CD4-positive, CD25-positive, alpha-beta regulatory T cell (primary cell): Measurements from ENCODE around the gene GDPD5. TPM values are rescaled to one million over a fixed set of nuclear protein-coding genes. Genes with fewer than 3 reads are reported as not detected.

Experiments
- ATAC-seq, 2 donors: fragments of 150-1000 bp; cut with Tn5 transposase; one replicate each; pipeline ENCODE4 v1.10.0; 2021; ENCODE audit warnings: low read depth in 2 of 2, moderate number of reproducible peaks in 2 of 2, moderate library complexity in 1 of 2
- DNase-seq, 3 donors: peaks; one replicate each; pipeline versions ENCODE4 v3.0.0 to v3.0.0-alpha.2; 2012 to 2022; ENCODE audit warnings: mixed read lengths in 1 of 3
- H3K27ac ChIP-seq: one replicate; pipeline ENCODE4 v1.7.0; 2013; ENCODE audit warnings: mild to moderate bottlenecking, low read length; ENCODE audit not compliant: insufficient read depth, poor library complexity, severe bottlenecking
- H3K27me3 ChIP-seq: one replicate; pipeline ENCODE4 v1.7.0; 2013; ENCODE audit warnings: low read length; ENCODE audit not compliant: control insufficient read depth, insufficient read depth
- H3K36me3 ChIP-seq: one replicate; pipeline ENCODE4 v1.7.0; 2013; ENCODE audit warnings: mild to moderate bottlenecking, low read length, moderate library complexity; ENCODE audit not compliant: control insufficient read depth, insufficient read depth
- H3K4me1 ChIP-seq: 2 replicates; pipeline ENCODE4 v1.7.0; 2013; ENCODE audit warnings: mild to moderate bottlenecking, low read length; ENCODE audit not compliant: insufficient read depth, control insufficient read depth, poor library complexity, severe bottlenecking
- H3K4me3 ChIP-seq: one replicate; pipeline ENCODE4 v1.7.0; 2013; ENCODE audit warnings: low read depth, mild to moderate bottlenecking, low read length, moderate library complexity
- H3K9me3 ChIP-seq, 2 experiments: 1 replicate in 1 of 2; 2 replicates in 1 of 2; pipeline ENCODE4 v1.7.0; 2013; ENCODE audit warnings: low read length in 2 of 2, mild to moderate bottlenecking in 1 of 2, moderate library complexity in 1 of 2; ENCODE audit not compliant: control insufficient read depth in 2 of 2
- H3K27ac Mint-ChIP-seq, 3 donors: one replicate each; pipeline ENCODE4 v1.8.0; 2020 to 2022; ENCODE audit warnings: mild to moderate bottlenecking in 3 of 3, mixed read lengths in 3 of 3, moderate library complexity in 2 of 3
- H3K27me3 Mint-ChIP-seq: one replicate; pipeline ENCODE4 v1.8.0; 2022; ENCODE audit warnings: mild to moderate bottlenecking, mixed read lengths
- H3K36me3 Mint-ChIP-seq: one replicate; pipeline ENCODE4 v1.8.0; 2020; ENCODE audit warnings: mixed read lengths
- H3K4me1 Mint-ChIP-seq, 4 donors: one replicate each; pipeline ENCODE4 v1.8.0; 2020 to 2022; ENCODE audit warnings: mixed read lengths in 4 of 4, mild to moderate bottlenecking in 1 of 4
- H3K4me3 Mint-ChIP-seq, 4 donors: one replicate each; pipeline ENCODE4 v1.8.0; 2020 to 2022; ENCODE audit warnings: mild to moderate bottlenecking in 4 of 4, mixed read lengths in 4 of 4, moderate library complexity in 3 of 4
- H3K9me3 Mint-ChIP-seq, 7 donors: one replicate each; pipeline ENCODE4 v1.8.0; 2020 to 2022; ENCODE audit warnings: mixed read lengths in 7 of 7, mild to moderate bottlenecking in 3 of 7, moderate library complexity in 2 of 7
- polyA plus RNA-seq, 4 donors: library from polyadenylated mRNA; unstranded; fragments of 300-500 nt; fragmentation: Illumina TruSeq; gene quantifications; one replicate each; pipeline ENCODE4 v1.2.3, GENCODE V29; 2021
- total RNA-seq: library from RNA; stranded (reverse); gene quantifications from one replicate; pipeline ENCODE4 v1.2.3, GENCODE V29; 2022

Gene GDPD5
- total and polyA plus RNA-seq, 5 donors from 2014 or later: 8.0 to 170 (median 21.5) TPM

- Mint-ChIP-seq H3K27me3 (peaks cover 24% of the 10 kb centered on the region), H3K9me3 (peaks cover 0 to 4% (median 0%) of the 10 kb centered on the region in 7 donors), H3K4me1 (peaks cover 0 to 14% (median 9%) of the 10 kb centered on the region in 4 donors), H3K27ac (no peak overlapping the region), H3K4me3 (no peak overlapping the region), H3K36me3 (peaks cover 3% of the 10 kb centered on the region)
- peaks cover 6% of the 10 kb centered on the region for H3K4me1 ChIP-seq
- peaks cover 4% of the 10 kb centered on the region for H3K36me3 ChIP-seq
- H3K4me3 ChIP-seq: no peak overlapping the region
- H3K27ac ChIP-seq: no peak overlapping the region
- H3K27me3 ChIP-seq: peaks cover 7% of the 10 kb centered on the region
- H3K9me3 ChIP-seq: peaks cover 0 to 7% of the 10 kb centered on the region in 2 experiments
- ATAC-seq (no peak), DNase-seq (no peak)
Observed at GRCh38 chr11:75425422-75425821, 100.3 kb downstream of the GDPD5 start.

- ATAC-seq: no peak
- Histone ChIP-seq H3K36me3 (peaks cover 4% of the 10 kb centered on the region), H3K9me3 (peaks cover 0 to 5% of the 10 kb centered on the region in 2 experiments), H3K4me3 (no peak overlapping the region), H3K27ac (no peak overlapping the region), H3K4me1 (peaks cover under 1% of the 10 kb centered on the region), H3K27me3 (peaks cover 6% of the 10 kb centered on the region)
- no peak for DNase-seq
- H3K4me1 Mint-ChIP-seq: peaks cover 0 to 12% (median 7%) of the 10 kb centered on the region in 4 donors
- H3K9me3 Mint-ChIP-seq: peaks cover 0 to 3% (median 0%) of the 10 kb centered on the region in 7 donors
- H3K27me3 Mint-ChIP-seq: peaks cover 23% of the 10 kb centered on the region
- peak overlapping the region in 1 of 4 donors; percentile 21 for H3K4me3 Mint-ChIP-seq
- no peak overlapping the region for H3K27ac Mint-ChIP-seq
- peaks cover 3% of the 10 kb centered on the region for H3K36me3 Mint-ChIP-seq
Observed at GRCh38 chr11:75424396-75424795, 101.3 kb downstream of the GDPD5 start.

DNA sequence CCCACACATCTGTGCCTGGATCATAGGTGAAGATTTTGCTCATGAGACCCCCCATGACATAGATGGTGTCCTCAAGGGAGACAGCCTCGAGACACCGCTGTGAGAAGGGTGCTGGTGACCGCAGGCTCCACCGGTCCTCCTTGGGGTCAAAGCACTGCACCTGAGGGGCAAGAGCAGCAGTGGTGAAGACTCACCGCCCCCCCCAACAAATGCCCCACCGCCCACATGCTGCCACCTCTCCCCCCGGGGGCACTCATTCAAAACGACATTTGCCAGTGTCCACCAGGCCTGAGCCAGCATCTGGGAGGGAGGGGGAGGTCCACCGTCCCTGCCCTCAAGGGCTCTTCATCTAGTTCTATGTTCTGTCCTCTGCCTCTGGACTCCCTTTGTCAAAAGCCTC lies 102.0 kb downstream of the GDPD5 start:
- H3K27me3 Mint-ChIP-seq: peaks cover 16% of the 10 kb centered on the region
- Histone ChIP-seq H3K27me3 (peaks cover under 1% of the 10 kb centered on the region), H3K36me3 (peaks cover 4% of the 10 kb centered on the region), H3K9me3 (no peaks in the 10 kb centered on the region), H3K4me3 (no peak overlapping the region), H3K27ac (no peak overlapping the region), H3K4me1 (no peaks in the 10 kb centered on the region)
- H3K27ac Mint-ChIP-seq: no peak overlapping the region
- peaks cover 0 to 6% (median 4%) of the 10 kb centered on the region in 4 donors for H3K4me1 Mint-ChIP-seq
- no peak for DNase-seq
- H3K4me3 Mint-ChIP-seq: no peak overlapping the region
- peaks cover 3% of the 10 kb centered on the region for H3K36me3 Mint-ChIP-seq
- ATAC-seq: no peak
- H3K9me3 Mint-ChIP-seq: no peaks in the 10 kb centered on the region

DNA sequence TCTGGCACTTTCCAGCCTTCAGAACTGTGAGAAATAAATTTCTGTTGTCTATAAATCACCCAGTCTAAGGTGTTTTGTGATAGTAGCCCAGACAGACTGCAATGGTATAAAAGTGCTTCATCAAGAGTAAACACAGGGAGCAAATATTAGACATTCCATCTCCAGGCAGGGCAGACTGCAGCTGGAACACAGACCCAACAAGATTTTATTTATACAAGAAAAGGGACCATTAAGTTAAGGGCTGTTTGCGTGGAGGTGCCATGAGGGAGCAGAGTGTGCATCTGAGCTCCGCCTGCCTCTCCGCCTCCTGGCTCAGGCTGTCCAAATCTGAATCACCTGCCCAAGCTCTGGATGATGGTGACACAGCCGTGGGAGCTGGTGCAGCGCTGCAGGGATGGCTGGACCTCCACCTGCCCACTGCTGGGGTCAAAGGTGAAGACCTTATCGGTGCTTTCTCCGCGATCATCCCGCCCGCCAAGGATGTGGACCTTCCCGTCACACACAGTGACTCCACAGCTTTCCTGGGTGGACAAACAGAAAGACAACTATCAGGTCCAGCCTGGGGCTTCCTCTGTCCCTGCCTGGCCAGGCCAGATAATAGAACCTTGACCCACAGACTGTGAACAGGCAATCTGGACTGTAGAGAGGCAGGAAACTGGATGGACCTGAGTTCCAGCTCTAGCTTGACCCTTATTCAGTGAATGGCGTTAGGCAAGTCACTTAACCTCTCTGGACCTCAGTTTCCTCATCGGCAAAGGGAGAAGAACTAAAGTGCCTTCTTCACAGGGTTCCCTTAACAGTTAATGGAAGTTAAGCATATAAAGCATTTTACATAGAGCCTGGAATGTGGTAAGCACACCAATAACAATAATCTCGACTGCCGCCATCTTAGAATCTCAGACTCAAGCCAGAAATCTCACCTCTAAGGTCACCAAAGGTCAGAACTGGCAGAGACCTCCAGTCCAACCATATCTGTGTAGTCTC lies 103.2 kb downstream of the GDPD5 start:
- H3K4me3 Mint-ChIP-seq: no peak overlapping the region
- peaks cover 3% of the 10 kb centered on the region for H3K36me3 Mint-ChIP-seq
- DNase-seq: no peak
- H3K27me3 Mint-ChIP-seq: peaks cover 7% of the 10 kb centered on the region
- peaks cover 4% of the 10 kb centered on the region for H3K36me3 ChIP-seq
- no peak overlapping the region for H3K27ac ChIP-seq
- peaks cover 0 to 2% (median 0%) of the 10 kb centered on the region in 4 donors for H3K4me1 Mint-ChIP-seq
- H3K4me1 ChIP-seq: no peaks in the 10 kb centered on the region
- H3K27me3 ChIP-seq: no peaks in the 10 kb centered on the region
- ATAC-seq: no peak
- H3K9me3 Mint-ChIP-seq: no peaks in the 10 kb centered on the region
- H3K4me3 ChIP-seq: no peak overlapping the region
- no peak overlapping the region for H3K27ac Mint-ChIP-seq
- no peaks in the 10 kb centered on the region for H3K9me3 ChIP-seq

DNA sequence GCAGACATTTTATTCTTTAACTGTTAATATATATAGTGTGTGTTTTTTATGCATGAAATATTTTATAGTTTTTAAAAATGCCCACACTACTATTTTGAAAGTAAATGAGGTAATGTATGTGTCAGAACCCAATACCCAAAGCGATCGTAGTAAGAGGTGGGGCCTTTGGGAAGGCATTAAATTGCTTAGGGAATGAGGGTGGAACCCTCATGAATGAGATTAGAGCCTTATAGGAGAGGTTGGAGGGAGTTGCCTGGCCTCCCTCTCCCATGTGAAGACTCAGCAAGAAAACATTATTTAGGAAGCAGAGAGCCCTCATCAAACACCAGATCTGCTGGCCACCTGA lies 103.9 kb downstream of the GDPD5 start:
- peaks cover 6% of the 10 kb centered on the region for H3K36me3 Mint-ChIP-seq
- peaks cover 0 to 2% (median 0%) of the 10 kb centered on the region in 4 donors for H3K4me1 Mint-ChIP-seq
- H3K4me3 ChIP-seq: no peak overlapping the region
- no peak for DNase-seq
- no peaks in the 10 kb centered on the region for H3K27me3 ChIP-seq
- no peak overlapping the region for H3K4me3 Mint-ChIP-seq
- H3K36me3 ChIP-seq: peaks cover 4% of the 10 kb centered on the region
- ATAC-seq: no peak
- H3K27ac ChIP-seq: no peak overlapping the region
- no peaks in the 10 kb centered on the region for H3K9me3 Mint-ChIP-seq
- H3K4me1 ChIP-seq: no peaks in the 10 kb centered on the region
- no peaks in the 10 kb centered on the region for H3K9me3 ChIP-seq
- H3K27me3 Mint-ChIP-seq: peaks cover 4% of the 10 kb centered on the region
- H3K27ac Mint-ChIP-seq: peak overlapping the region in 1 of 3 donors; percentile 61

DNA sequence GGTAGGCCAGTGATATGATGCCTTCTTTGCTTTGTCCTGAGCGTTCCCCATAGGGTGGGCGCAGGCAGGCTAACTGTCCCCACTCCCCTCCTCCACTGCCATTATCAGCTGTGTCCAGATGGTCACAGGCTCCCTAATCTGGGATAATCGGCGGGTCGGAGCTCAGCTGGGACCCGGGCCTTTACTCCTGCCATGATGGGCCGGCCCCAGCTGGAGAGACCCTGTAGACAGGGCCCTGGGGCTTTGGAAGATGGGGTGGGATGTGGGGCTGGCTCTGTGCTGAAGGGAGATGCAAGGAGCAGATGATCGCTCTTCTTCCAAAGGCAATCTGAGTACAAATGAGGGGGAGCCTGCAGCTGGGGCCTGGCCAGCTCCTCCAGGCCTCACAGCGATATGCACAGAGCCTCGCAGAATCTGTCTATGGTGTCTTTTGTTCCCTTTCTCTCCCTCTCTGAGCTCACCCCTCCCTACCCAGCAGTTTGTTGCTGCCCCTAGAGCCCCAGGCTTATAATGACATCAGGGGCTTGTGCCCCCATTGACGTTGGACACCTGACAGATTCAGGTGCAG lies 104.6 kb downstream of the GDPD5 start:
- no peak overlapping the region for H3K4me3 Mint-ChIP-seq
- H3K27ac Mint-ChIP-seq: no peak overlapping the region
- no peaks in the 10 kb centered on the region for H3K9me3 Mint-ChIP-seq
- Histone ChIP-seq H3K36me3 (peaks cover 4% of the 10 kb centered on the region), H3K27ac (no peak overlapping the region), H3K27me3 (no peaks in the 10 kb centered on the region), H3K4me1 (no peaks in the 10 kb centered on the region), H3K4me3 (no peak overlapping the region), H3K9me3 (no peaks in the 10 kb centered on the region)
- H3K36me3 Mint-ChIP-seq: peaks cover 8% of the 10 kb centered on the region
- H3K4me1 Mint-ChIP-seq: peaks cover 0 to 2% (median 0%) of the 10 kb centered on the region in 4 donors
- DNase-seq (no peak), ATAC-seq (no peak)
- H3K27me3 Mint-ChIP-seq: no peaks in the 10 kb centered on the region

- no peaks in the 10 kb centered on the region for H3K4me1 ChIP-seq
- H3K27ac ChIP-seq: no peak overlapping the region
- peaks cover 0 to 2% (median 0%) of the 10 kb centered on the region in 4 donors for H3K4me1 Mint-ChIP-seq
- ATAC-seq (no peak), DNase-seq (no peak)
- no peaks in the 10 kb centered on the region for H3K27me3 ChIP-seq
- no peaks in the 10 kb centered on the region for H3K9me3 Mint-ChIP-seq
- H3K27ac Mint-ChIP-seq: peak overlapping the region in 2 of 3 donors; percentile 32 to 41
- no peak overlapping the region for H3K4me3 Mint-ChIP-seq
- no peak overlapping the region for H3K4me3 ChIP-seq
- H3K36me3 Mint-ChIP-seq: peaks cover 8% of the 10 kb centered on the region
- H3K27me3 Mint-ChIP-seq: no peaks in the 10 kb centered on the region
- peaks cover 4% of the 10 kb centered on the region for H3K36me3 ChIP-seq
- no peaks in the 10 kb centered on the region for H3K9me3 ChIP-seq
Observed at GRCh38 chr11:75420224-75421034, 105.3 kb downstream of the GDPD5 start.
